DND-41 (cell line): ENCODE results near the gene XPO4.

Source experiments
- ATAC-seq: fragments of 200-7000 bp; cut with Tn5 transposase; 3 replicates; pipeline ENCODE4 v1.9.1; 2021; ENCODE audit warnings: low read depth; ENCODE audit not compliant: insufficient read depth
- DNase-seq: peaks from one replicate; pipeline ENCODE4 v3.0.0-alpha.2; 2020
- H2AFZ ChIP-seq: 2 replicates; pipeline ENCODE4 v1.6.0; 2012; ENCODE audit warnings: low read depth, low read length
- H3K27ac ChIP-seq: 2 replicates; pipeline ENCODE4 v1.5.1; 2012; ENCODE audit warnings: low read length, inconsistent platforms
- H3K27me3 ChIP-seq: fragments of 200-600 bp; sonication (generic); 2 replicates; pipeline ENCODE4 v1.6.0; 2012; ENCODE audit warnings: low read length, mild to moderate bottlenecking, inconsistent platforms; ENCODE audit not compliant: insufficient read depth, poor library complexity
- H3K36me3 ChIP-seq: 2 replicates; pipeline ENCODE4 v1.5.1; 2012; ENCODE audit warnings: low read length, inconsistent platforms; ENCODE audit not compliant: insufficient read depth
- H3K4me1 ChIP-seq: 2 replicates; pipeline ENCODE4 v1.5.1; 2012; ENCODE audit warnings: mild to moderate bottlenecking, low read length; ENCODE audit not compliant: insufficient read depth
- H3K4me2 ChIP-seq: 2 replicates; pipeline ENCODE4 v1.6.0; 2012; ENCODE audit warnings: mild to moderate bottlenecking, moderate library complexity, low read length, inconsistent platforms; ENCODE audit not compliant: insufficient read depth
- H3K4me3 ChIP-seq, 2 experiments: fragments of 200-600 bp in 1 of 2; shearing (Covaris generic) in 1 of 2; 2 replicates each; pipeline ENCODE4 v1.5.1; 2012 to 2016; ENCODE audit warnings: inconsistent platforms in 2 of 2, low read length in 2 of 2, mild to moderate bottlenecking in 2 of 2, low read depth in 1 of 2, moderate library complexity in 1 of 2
- H3K79me2 ChIP-seq: 2 replicates; pipeline ENCODE4 v1.6.0; 2012; ENCODE audit warnings: low read length, inconsistent platforms; ENCODE audit not compliant: insufficient read depth
- H3K9ac ChIP-seq: 2 replicates; pipeline ENCODE4 v1.6.0; 2012; ENCODE audit warnings: low read depth, mild to moderate bottlenecking, inconsistent platforms, low read length, moderate library complexity
- H3K9me3 ChIP-seq: 2 replicates; pipeline ENCODE4 v1.5.1; 2012; ENCODE audit warnings: low read length, moderate library complexity, mild to moderate bottlenecking, inconsistent platforms; ENCODE audit not compliant: insufficient read depth, severe bottlenecking
- H4K20me1 ChIP-seq: 2 replicates; pipeline ENCODE4 v1.6.0; 2012; ENCODE audit warnings: low read length; ENCODE audit not compliant: insufficient read depth
- EZH2 ChIP-seq: IDR thresholded peaks from 3 replicates; pipeline ENCODE4 v1.6.1; 2012; ENCODE audit warnings: borderline replicate concordance, low read depth, mild to moderate bottlenecking, moderate library complexity, low read length, inconsistent platforms; ENCODE audit not compliant: severe bottlenecking
- TF ChIP-seq, protein P1 (sequence below): IDR thresholded peaks from 2 replicates; pipeline ENCODE4 v1.5.1; 2012; ENCODE audit warnings: borderline replicate concordance, low read length, moderate library complexity, mild to moderate bottlenecking; ENCODE audit not compliant: poor library complexity, severe bottlenecking; ENCODE audit errors: extremely low read depth

Gene XPO4

DNA sequence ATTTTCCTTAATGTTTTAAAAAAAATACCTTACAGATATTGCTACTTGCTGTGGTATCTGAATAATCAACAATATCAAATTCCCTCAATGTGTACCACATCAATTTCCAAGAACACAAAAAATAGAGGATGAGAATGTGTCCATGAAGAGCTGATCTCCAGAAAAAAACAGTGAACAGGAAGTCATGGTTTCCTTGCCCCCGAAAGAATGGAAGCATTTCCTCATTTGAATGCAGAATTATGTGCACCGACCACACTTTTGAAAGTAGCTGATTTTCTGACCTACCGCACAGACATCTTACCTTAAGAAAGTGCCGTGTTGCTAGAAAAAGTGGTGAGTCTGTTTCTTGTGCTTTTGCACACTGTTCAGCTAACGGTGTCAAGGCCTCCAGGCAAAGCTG, 115.4 kb downstream of the XPO4 start:
- Histone ChIP-seq H3K4me1 (no peaks in the 10 kb centered on the region), H2AFZ (no peak overlapping the region), H3K9me3 (no peaks in the 10 kb centered on the region), H3K4me2 (no peak overlapping the region), H3K79me2 (no peaks in the 10 kb centered on the region), H3K4me3 (no peak overlapping the region), H3K27ac (no peak overlapping the region), H3K36me3 (peaks cover 65% of the 10 kb centered on the region), H3K27me3 (no peaks in the 10 kb centered on the region), H3K9ac (no peak overlapping the region), H4K20me1 (no peaks in the 10 kb centered on the region)
- DNase-seq (no peak), ATAC-seq (no peak)
- TF ChIP-seq, protein P1, sequence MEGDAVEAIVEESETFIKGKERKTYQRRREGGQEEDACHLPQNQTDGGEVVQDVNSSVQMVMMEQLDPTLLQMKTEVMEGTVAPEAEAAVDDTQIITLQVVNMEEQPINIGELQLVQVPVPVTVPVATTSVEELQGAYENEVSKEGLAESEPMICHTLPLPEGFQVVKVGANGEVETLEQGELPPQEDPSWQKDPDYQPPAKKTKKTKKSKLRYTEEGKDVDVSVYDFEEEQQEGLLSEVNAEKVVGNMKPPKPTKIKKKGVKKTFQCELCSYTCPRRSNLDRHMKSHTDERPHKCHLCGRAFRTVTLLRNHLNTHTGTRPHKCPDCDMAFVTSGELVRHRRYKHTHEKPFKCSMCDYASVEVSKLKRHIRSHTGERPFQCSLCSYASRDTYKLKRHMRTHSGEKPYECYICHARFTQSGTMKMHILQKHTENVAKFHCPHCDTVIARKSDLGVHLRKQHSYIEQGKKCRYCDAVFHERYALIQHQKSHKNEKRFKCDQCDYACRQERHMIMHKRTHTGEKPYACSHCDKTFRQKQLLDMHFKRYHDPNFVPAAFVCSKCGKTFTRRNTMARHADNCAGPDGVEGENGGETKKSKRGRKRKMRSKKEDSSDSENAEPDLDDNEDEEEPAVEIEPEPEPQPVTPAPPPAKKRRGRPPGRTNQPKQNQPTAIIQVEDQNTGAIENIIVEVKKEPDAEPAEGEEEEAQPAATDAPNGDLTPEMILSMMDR: no peak
- no peak for TF ChIP-seq EZH2

DNA sequence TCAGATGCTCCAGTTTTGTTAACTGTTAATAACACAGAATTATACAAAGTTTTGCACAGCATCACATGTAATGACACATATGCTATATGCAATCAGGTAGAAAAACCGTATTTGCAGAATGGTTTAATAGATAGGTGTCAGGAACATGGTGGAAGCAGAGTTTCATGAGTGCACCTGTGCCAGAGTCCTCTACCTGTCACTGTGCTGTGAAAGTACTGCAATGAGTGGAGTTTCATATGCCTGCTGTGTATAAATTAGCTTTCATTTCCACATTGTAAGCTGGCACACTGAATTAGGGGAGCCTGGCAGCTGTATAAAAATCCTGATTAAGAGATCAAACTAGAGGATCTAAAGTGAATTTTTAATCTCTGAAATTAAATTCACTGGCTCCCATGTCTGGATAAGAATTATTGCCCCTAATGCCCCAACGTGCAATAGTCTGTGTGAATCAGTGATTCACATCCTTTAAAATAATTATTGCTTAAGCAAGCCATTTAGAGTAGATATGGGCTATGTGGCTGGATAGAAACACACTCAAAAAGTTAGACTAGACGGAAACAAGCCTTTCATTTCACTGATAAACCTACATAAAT, 120.3 kb downstream of the XPO4 start:
- no peak overlapping the region for H3K27ac ChIP-seq
- no peaks in the 10 kb centered on the region for H3K4me1 ChIP-seq
- no peak overlapping the region for H3K4me2 ChIP-seq
- no peak overlapping the region for H2AFZ ChIP-seq
- no peaks in the 10 kb centered on the region for H3K9me3 ChIP-seq
- DNase-seq: no peak
- H3K9ac ChIP-seq: no peak overlapping the region
- H3K27me3 ChIP-seq: no peaks in the 10 kb centered on the region
- no peak overlapping the region for H3K4me3 ChIP-seq
- peaks cover 45% of the 10 kb centered on the region for H3K36me3 ChIP-seq
- no peak for ATAC-seq
- no peaks in the 10 kb centered on the region for H3K79me2 ChIP-seq
- no peaks in the 10 kb centered on the region for H4K20me1 ChIP-seq
- no peak for TF ChIP-seq EZH2

DNA sequence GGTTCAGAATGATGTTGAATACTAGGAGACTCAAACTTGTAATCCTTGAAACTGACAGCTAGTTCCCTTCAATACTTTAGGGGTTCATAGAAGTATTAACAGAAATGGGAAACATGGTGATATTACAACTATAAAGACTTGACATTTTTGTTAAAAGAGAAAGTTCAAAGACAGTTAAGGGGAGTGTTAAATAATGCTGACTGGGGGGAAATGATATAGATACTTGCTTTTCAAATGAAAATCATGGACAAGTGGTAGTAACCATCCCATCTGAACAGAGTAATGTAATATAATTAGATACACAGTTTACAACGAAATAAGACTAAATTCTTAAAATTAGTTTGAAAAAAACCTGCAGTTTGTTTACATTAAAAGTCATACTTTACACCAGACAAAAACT, 122.2 kb downstream of the XPO4 start:
- H3K27ac ChIP-seq: no peak overlapping the region
- ATAC-seq: no peak
- H3K4me3 ChIP-seq: no peak overlapping the region

DNA sequence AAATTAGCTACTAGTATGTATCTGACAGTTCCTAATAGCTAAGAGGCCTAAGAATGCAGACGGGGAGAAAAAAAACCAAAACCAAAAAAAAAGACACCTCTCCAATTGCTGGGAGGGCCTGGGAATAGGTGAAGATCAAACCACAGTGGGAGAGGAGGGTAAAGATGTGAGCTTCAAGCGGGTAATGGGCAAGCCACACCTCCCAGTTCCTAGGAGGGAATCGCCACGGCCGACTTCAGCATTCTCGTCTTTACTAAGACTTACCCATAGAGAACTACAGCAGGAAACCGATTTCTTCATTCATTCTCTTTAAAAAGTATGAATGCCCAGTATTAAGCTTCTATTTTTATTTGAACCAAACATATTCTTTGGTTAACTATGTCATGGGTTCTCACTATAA, 123.1 kb downstream of the XPO4 start:
- ATAC-seq (no peak), DNase-seq (no peak)
- H3K4me1 ChIP-seq: peaks cover 4% of the 10 kb centered on the region
- H3K9me3 ChIP-seq: no peaks in the 10 kb centered on the region
- no peaks in the 10 kb centered on the region for H4K20me1 ChIP-seq
- H3K79me2 ChIP-seq: no peaks in the 10 kb centered on the region
- no peaks in the 10 kb centered on the region for H3K27me3 ChIP-seq
- no peak overlapping the region for H3K4me3 ChIP-seq
- H3K27ac ChIP-seq: no peak overlapping the region
- peaks cover 25% of the 10 kb centered on the region; the same call in 1 of the 2 replicates for H3K36me3 ChIP-seq
- no peak overlapping the region for H3K4me2 ChIP-seq
- H3K9ac ChIP-seq: no peak overlapping the region
- TF ChIP-seq, protein P1: no peak
- TF ChIP-seq EZH2: no peak
- H2AFZ ChIP-seq: no peak overlapping the region

More for the DNA sequence above, 122.2 kb downstream of the XPO4 start:
- H4K20me1 ChIP-seq: no peaks in the 10 kb centered on the region
- H3K9ac ChIP-seq: no peak overlapping the region
- DNase-seq: no peak
- H3K9me3 ChIP-seq: no peaks in the 10 kb centered on the region
- TF ChIP-seq, protein P1: no peak
- TF ChIP-seq EZH2: no peak
- no peak overlapping the region for H2AFZ ChIP-seq
- H3K27me3 ChIP-seq: no peaks in the 10 kb centered on the region
- no peaks in the 10 kb centered on the region for H3K79me2 ChIP-seq
- no peak overlapping the region for H3K4me2 ChIP-seq
- H3K4me1 ChIP-seq: no peaks in the 10 kb centered on the region
- peaks cover 34% of the 10 kb centered on the region for H3K36me3 ChIP-seq
